Gastrocnemius medialis (tissue), 4 donors: ENCODE results near the gene C1orf141.

Source experiments
- POLR2A ChIP-seq, 2 donors: fragments of 450-650 bp; IDR thresholded peaks; one replicate each; pipeline ENCODE4 v1.6.1; 2017; ENCODE audit warnings: antibody characterized with exemption in 2 of 2, mild to moderate bottlenecking in 2 of 2, moderate library complexity in 2 of 2
- TF ChIP-seq, protein P1 (sequence below), 5 experiments: fragments of 450-650 bp in 3 of 5; fragments of 200-600 bp in 2 of 5; sonication (generic) in 2 of 5; IDR thresholded peaks in 4 of 5; conservative IDR thresholded peaks in 1 of 5; 1 replicate in 4 of 5; 2 replicates in 1 of 5; pipeline ENCODE4 v1.5.1; 2016 to 2019; ENCODE audit warnings: antibody characterized with exemption in 5 of 5, mild to moderate bottlenecking in 3 of 5, moderate library complexity in 3 of 5

GRCh38 chr1:67114162-67114561 lies 20.6 kb downstream of the C1orf141 start:
- TF ChIP-seq, protein P1, sequence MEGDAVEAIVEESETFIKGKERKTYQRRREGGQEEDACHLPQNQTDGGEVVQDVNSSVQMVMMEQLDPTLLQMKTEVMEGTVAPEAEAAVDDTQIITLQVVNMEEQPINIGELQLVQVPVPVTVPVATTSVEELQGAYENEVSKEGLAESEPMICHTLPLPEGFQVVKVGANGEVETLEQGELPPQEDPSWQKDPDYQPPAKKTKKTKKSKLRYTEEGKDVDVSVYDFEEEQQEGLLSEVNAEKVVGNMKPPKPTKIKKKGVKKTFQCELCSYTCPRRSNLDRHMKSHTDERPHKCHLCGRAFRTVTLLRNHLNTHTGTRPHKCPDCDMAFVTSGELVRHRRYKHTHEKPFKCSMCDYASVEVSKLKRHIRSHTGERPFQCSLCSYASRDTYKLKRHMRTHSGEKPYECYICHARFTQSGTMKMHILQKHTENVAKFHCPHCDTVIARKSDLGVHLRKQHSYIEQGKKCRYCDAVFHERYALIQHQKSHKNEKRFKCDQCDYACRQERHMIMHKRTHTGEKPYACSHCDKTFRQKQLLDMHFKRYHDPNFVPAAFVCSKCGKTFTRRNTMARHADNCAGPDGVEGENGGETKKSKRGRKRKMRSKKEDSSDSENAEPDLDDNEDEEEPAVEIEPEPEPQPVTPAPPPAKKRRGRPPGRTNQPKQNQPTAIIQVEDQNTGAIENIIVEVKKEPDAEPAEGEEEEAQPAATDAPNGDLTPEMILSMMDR (IDR thresholded peaks at IDR 0.05 in 4 of 5, conservative IDR thresholded peaks at IDR 0.05 in 1 of 5) = no peak
- TF ChIP-seq POLR2A (IDR thresholded peaks at IDR 0.05) = no peak
